OCI-M1 (cell line): ENCODE data around the gene MUSTN1.

Experiments used
- DNase-seq: peaks from one replicate; lab custom pipeline; 2025; lab: John Stamatoyannopoulos, UW

MUSTN1 gene

GRCh38 chr3:52831500-52832301 lies 3.1 kb downstream of the MUSTN1 start:
- DNase-seq, result peak; percentile 70

- DNase-seq, result peak; percentile 67
These were observed 4.1 kb downstream of the MUSTN1 start, which contains the start of gene ITIH4 for GRCh38 chr3:52830535-52831258. Gene ITIH4 (minus strand): TSS chr3:52830672. CDS start chr3:52830642, 30 bp downstream.

GRCh38 chr3:52829906-52830463 lies 4.8 kb downstream of the MUSTN1 start:
- peak; percentile 18 for DNase-seq

DNA sequence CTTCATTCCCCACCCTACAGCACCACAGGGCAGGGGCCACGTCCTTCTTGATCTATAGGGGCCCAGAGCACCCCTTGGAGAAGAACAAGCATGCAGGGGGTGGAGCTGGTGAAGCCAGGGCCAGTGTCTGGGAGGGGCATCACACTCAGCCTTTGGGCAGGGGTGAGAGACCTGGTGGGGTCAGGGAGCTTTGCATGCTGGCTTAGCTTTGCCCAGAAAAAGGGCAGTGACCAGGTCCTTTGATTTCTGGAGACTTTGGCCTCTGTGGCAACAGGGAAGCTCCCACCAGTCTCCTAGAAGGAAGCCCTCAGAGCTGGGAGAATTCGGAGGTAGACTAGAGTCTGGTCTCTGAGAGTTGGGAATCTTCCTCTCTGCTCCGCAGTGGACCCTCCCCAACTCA lies 5.3 kb downstream of the MUSTN1 start:
- DNase-seq, result no peak

GRCh38 chr3:52827866-52828376 lies 6.9 kb downstream of the MUSTN1 start:
- no peak for DNase-seq

GRCh38 chr3:52827441-52827840 lies 7.4 kb downstream of the MUSTN1 start:
- DNase-seq, result no peak

DNA sequence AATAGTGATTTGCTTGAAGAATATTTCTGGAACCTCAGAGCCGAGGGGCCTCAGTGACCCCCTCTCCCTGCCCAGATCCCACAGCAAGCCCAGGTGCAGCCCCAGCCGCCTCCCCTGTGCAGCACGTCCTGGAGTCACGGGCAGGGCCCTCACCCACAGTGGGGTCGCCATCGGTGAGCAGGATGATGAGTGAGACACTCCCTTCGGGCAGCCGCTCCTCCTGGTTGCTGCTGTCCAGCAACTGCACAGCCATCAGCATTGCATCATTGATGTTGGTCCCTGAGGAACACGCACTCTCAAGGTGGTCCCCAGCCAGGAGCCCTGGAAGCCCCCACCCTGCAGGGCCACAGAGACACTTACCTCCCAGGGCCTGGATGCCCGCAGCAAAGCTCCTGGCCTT lies 10.8 kb downstream of the MUSTN1 start:
- no peak for DNase-seq

DNA sequence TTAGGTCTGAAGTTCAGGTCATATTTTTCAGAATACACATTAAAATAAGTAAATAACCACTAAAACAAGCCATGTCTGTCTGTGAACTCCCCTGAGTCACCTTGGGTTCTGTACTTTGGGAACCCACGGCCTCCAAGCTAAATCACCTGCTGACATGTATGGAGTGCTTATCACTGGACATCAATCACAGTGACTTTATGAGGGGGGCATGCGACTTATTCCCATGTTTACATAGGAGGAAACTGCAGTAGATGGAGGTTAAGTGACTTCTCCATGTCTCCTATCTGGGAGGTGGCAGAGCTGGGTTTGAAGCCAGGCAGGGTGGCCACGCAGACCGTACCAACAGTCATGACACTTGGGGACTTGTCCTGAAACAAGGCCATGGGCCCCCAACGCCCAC lies 12.5 kb downstream of the MUSTN1 start:
- DNase-seq, result no peak

DNA sequence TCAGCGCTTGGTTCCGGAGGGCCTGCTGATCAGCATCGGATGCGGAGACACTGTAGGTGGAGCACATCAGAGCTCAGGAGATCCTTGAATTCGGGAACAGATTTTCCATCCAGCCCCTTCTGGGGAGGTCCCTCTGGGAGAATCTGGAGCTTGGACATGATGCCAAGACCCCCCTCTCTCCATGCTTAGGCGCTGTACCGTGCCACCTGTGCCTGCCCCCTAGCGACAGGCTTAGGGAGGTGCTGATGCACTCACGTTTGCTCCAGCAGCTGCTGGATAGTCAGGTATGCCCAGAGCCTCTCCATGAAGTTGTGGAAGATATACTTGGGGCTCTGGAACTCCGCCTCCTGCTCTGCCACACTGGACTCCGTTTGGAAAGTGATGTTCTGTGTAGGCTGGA lies 14.1 kb downstream of the MUSTN1 start:
- peak; percentile 57 for DNase-seq

- no peak for DNase-seq
These were observed 14.9 kb downstream of the MUSTN1 start for GRCh38 chr3:52819936-52820335.

DNA sequence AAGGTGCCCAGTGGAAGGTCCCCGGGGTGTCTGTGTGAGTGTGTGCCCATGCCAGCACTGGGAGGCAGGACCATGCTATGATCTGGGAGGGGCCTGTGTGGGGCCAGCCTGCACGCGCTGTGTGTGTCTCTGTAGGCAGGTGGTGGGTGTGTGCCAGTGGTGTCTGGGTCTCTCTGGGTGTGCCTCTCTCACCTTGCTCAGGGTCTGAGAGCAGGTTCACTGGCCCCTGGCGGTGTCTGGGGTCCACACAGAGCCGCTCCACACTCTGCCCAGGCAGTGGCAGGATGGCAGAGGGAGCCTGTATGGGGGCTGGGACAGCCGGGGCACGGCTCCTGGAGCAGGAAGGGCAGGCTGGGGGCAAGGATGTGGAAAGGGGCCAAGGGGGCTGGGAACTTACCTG lies 17.0 kb downstream of the MUSTN1 start:
- DNase-seq, result no peak

DNA sequence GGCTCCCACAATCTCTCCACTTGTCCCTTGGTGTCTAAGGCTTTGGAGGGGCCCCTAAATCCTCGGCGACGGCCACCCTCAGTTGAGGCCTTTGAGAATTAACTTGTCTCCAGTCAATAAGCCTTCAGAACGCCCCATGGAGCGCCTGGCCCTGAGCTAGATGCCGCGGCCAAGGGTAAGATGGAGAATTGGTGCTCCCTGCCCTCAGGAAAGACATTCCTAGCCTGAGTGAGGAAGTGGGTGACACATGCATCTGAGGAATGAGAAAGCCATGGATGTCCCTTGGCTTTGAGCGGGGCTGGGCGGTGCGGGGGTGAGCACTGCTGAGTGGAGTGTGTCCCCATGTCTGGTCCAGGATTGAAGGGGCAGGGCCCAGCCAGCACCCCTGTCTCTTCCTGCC lies 17.6 kb downstream of the MUSTN1 start:
- DNase-seq, result no peak

- no peak for DNase-seq
These were observed 18.2 kb downstream of the MUSTN1 start for GRCh38 chr3:52816654-52817053.

DNA sequence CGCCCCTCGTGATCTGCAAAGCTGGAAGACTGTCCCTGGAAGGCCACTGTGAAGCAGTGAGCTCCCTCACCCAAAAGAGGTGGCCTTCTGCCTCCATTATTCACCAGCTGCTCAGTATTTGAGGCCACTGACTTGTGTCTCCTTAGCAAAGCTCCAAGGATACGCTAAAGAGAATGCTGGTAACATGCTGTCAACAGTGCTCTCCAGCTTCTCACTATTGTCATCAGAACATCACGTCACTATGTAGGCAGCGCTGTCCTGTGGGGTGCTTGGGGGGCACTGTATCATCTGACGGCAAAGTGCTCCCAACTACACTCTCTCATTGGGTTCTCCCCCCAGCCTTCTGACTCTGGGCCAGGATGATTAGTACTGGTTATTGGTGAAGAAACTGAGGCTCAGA lies 18.6 kb downstream of the MUSTN1 start:
- DNase-seq, result no peak

- DNase-seq, result no peak
These were observed 21.0 kb downstream of the MUSTN1 start for GRCh38 chr3:52813810-52814209.

- DNase-seq, result no peak
These were observed 23.3 kb downstream of the MUSTN1 start for GRCh38 chr3:52811452-52812011.

DNA sequence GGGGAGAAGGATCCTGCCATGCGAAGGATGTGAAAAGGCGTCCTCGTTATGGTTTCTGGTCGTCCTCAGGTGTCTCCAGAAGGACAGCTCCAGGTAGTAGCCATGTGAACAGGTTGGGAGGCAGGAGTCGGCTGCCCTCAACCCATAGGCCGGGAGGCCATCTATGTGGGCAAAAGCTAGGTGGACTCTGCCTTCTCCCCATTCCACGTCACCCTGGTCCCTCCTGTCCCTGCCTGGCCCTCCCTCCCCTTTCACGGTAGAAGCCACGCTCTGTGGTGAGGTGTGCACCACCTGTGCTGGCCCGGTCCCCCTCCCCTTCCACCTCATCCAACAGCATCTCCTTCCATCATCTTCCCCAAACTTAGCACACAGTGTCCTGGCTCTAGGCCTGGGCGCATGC lies 23.9 kb downstream of the MUSTN1 start:
- DNase-seq, result no peak

DNA sequence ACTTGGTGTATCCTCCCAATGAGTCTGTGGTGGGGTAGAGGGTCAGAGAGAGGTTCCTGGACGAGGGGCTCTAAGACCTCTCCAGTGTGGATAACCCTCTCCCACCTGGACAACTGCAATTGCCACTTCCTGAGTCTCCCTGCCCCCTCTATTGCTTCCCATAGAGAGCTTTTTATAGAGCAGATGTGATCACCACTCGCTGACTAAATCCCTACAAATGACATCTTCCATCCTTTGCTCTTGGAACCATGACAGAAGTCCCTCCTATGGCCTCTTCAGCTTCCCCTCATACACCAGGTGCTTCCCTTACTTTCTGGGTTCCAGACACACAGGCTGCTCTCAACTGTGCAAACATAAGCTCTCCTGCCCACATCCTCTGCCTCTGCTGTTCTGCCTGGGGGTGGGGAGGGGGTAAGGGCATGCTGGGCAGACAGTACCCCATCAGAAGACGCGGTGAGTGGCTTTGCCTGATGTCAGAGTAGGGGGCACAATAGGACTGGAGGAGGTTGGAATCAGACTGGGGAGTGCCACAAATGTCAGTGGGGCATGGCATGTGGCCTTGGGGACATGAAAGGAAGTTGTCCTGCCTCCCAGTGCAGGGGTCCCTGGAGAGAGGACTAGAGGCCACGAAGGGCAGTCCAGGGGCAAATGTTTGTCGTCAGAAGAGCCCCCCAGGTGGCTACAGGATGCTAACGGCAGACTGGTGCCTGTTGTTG lies 25.0 kb downstream of the MUSTN1 start:
- DNase-seq, result no peak

- DNase-seq, result no peak
These were observed 25.7 kb downstream of the MUSTN1 start for GRCh38 chr3:52809149-52809548.

DNA sequence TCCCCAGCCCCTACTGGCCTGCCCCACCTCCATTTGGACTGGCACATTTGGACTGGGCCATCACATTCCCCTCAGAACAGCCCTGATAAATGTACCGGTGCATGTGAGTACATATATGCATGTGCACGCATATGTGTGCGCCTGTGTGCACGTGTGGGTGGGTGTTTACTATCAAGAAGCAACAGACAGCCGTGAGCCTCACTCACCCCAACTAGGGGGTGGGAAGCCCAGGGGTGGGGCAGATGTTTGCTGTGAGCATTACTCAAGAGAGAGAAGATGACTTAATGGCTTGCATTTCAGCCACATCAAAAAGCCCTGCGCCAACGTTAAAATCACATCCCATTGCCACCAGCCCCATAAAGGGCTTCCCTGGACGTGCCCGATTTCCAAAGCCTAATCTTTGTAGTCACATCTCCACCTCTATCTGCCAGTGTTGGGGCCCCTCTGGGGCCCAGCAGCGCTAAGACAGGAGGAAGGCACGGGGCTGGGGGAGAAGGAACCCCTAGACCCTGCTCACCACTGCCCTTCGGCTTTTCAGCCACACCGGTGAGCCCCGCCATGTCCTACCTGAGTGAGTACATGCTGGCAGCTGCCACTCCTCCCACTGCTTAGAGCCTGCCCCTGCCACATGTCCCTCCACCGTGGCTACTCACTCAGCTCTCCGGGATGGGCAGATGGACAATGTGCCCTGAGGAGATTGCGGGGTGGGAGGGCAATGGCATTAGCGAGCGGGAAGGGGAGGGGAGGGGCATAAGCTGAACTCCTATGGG lies 29.4 kb downstream of the MUSTN1 start:
- DNase-seq, result peak; percentile 8

DNA sequence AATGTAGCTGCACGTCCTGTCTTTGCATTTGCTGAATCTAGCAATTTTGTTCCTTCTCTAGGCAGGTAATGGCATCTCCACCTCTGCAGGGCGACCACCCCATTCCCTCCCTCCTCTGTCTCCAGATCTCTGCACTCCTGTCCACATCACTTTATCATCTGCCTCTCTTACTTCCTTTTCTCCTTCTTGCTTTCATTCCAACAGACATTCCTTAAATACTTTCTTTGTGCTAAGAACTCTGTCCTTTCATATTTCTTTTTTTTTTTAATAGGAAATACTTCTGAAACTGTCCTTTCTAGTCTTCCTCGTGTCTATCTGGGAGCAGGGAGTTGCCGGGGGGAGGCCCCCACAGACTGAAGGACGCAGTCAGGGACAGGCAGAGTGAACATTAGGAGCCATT lies 33.0 kb downstream of the MUSTN1 start:
- no peak for DNase-seq
